ENCODE measurements around the gene BRIP1. TPM values are rescaled to one million over a fixed set of nuclear protein-coding genes. Genes with fewer than 3 reads are reported as not detected.

Gene BRIP1
- total RNA-seq, 1 experiment from 2014 or later = 9.4 TPM

- H3K27ac ChIP-seq (ENCODE audit: low read length) = no peak overlapping the region
- intact Hi-C loops (cut with micrococcal nuclease; ENCODE audit: unreplicated experiment) (no loop called here), in situ Hi-C loops (cut with HindIII; ENCODE audit: low pct_unique_long_range_greater_than_20kb, low sequenced_read_pairs) (no loop called here)
- ATAC-seq (no peak), DNase-seq (ENCODE audit: low read depth, low spot score) (no peak)
- no peaks in the 10 kb centered on the region for H3K27me3 ChIP-seq (ENCODE audit: control insufficient read depth, insufficient read depth, low read length)
- BruUV-seq (replicated peaks) = no TSS peak
- no peaks in the 10 kb centered on the region for H3K36me3 ChIP-seq (ENCODE audit: control insufficient read depth, insufficient read depth, low read length)
- ChIA-PET POLR2A (no interaction called here), CTCF (no interaction called here)
- TF ChIP-seq, protein P1, sequence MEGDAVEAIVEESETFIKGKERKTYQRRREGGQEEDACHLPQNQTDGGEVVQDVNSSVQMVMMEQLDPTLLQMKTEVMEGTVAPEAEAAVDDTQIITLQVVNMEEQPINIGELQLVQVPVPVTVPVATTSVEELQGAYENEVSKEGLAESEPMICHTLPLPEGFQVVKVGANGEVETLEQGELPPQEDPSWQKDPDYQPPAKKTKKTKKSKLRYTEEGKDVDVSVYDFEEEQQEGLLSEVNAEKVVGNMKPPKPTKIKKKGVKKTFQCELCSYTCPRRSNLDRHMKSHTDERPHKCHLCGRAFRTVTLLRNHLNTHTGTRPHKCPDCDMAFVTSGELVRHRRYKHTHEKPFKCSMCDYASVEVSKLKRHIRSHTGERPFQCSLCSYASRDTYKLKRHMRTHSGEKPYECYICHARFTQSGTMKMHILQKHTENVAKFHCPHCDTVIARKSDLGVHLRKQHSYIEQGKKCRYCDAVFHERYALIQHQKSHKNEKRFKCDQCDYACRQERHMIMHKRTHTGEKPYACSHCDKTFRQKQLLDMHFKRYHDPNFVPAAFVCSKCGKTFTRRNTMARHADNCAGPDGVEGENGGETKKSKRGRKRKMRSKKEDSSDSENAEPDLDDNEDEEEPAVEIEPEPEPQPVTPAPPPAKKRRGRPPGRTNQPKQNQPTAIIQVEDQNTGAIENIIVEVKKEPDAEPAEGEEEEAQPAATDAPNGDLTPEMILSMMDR (IDR thresholded peaks at IDR 0.05) = no peak
- TF ChIP-seq TCF7L2 (IDR thresholded peaks at IDR 0.05; ENCODE audit: low read depth, low read length) (no peak), POLR2AphosphoS5 (IDR thresholded peaks at IDR 0.05; ENCODE audit: low read depth, low read length) (no peak), SIN3A (IDR thresholded peaks at IDR 0.05; ENCODE audit: borderline replicate concordance, insufficient read depth, low read depth, low read length) (no peak)
- TF ChIP-seq, protein P2, sequence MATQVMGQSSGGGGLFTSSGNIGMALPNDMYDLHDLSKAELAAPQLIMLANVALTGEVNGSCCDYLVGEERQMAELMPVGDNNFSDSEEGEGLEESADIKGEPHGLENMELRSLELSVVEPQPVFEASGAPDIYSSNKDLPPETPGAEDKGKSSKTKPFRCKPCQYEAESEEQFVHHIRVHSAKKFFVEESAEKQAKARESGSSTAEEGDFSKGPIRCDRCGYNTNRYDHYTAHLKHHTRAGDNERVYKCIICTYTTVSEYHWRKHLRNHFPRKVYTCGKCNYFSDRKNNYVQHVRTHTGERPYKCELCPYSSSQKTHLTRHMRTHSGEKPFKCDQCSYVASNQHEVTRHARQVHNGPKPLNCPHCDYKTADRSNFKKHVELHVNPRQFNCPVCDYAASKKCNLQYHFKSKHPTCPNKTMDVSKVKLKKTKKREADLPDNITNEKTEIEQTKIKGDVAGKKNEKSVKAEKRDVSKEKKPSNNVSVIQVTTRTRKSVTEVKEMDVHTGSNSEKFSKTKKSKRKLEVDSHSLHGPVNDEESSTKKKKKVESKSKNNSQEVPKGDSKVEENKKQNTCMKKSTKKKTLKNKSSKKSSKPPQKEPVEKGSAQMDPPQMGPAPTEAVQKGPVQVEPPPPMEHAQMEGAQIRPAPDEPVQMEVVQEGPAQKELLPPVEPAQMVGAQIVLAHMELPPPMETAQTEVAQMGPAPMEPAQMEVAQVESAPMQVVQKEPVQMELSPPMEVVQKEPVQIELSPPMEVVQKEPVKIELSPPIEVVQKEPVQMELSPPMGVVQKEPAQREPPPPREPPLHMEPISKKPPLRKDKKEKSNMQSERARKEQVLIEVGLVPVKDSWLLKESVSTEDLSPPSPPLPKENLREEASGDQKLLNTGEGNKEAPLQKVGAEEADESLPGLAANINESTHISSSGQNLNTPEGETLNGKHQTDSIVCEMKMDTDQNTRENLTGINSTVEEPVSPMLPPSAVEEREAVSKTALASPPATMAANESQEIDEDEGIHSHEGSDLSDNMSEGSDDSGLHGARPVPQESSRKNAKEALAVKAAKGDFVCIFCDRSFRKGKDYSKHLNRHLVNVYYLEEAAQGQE (IDR thresholded peaks at IDR 0.05; ENCODE audit: insufficient read depth in 1 of 2, low read depth in 2 of 2, low read length in 1 of 2) = no peak
- no peak overlapping the region for H3K4me3 ChIP-seq (ENCODE audit: low read depth in 2 of 2, low read length in 2 of 2)
- peaks cover 13% of the 10 kb centered on the region; the same call in 1 of the 2 replicates for H3K9me3 ChIP-seq (ENCODE audit: control insufficient read depth, insufficient read depth, low read depth, low read length)
- no peaks in the 10 kb centered on the region for H3K4me1 ChIP-seq (ENCODE audit: control insufficient read depth, insufficient read depth, low read length)
Observed at GRCh38 chr17:61750656-61751055, 112.7 kb downstream of the BRIP1 start.

DNA sequence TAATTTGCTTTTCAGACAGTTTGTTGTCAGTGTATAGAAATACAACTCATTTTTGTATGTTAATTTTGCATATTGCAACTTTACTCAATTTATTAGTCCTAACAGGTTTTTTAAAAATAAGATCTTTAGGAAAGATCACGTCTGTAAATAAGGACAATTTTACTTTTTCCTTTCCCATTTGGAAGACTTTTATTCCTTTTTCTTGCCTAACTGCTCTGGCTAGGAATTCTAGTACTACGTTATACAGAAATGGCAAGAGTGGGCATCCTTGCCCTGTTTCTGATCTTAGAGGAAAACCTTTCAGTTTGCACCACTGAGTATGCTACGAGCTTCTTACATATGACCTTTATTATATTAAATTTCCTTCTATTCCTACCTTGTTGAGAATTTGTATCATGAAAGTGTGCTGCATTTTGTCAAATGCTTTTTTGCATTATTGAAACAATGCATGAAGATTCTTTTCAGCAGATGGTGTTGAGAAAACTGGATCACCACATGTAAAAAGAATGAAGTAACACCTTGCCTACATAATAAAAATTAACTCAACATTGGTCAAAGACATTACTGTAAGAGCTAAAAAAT, 113.4 kb downstream of the BRIP1 start:
- Histone ChIP-seq H3K9me3 (ENCODE audit: control insufficient read depth, insufficient read depth, low read depth, low read length) (peaks cover 13% of the 10 kb centered on the region; the same call in 1 of the 2 replicates), H3K4me1 (ENCODE audit: control insufficient read depth, insufficient read depth, low read length) (no peaks in the 10 kb centered on the region), H3K27ac (ENCODE audit: low read length) (no peak overlapping the region), H3K4me3 (ENCODE audit: low read depth in 2 of 2, low read length in 2 of 2) (no peak overlapping the region), H3K36me3 (ENCODE audit: control insufficient read depth, insufficient read depth, low read length) (no peaks in the 10 kb centered on the region), H3K27me3 (ENCODE audit: control insufficient read depth, insufficient read depth, low read length) (no peaks in the 10 kb centered on the region)
- ATAC-seq = no peak
- BruUV-seq (replicated peaks) = no TSS peak
- CTCF ChIA-PET = no interaction called here
- no peak for DNase-seq (ENCODE audit: low read depth, low spot score)
- TF ChIP-seq, protein P1 (IDR thresholded peaks at IDR 0.05) = no peak
- TF ChIP-seq POLR2AphosphoS5 (IDR thresholded peaks at IDR 0.05; ENCODE audit: low read depth, low read length) = no peak
- TF ChIP-seq TCF7L2 (IDR thresholded peaks at IDR 0.05; ENCODE audit: low read depth, low read length) = no peak
- TF ChIP-seq SIN3A (IDR thresholded peaks at IDR 0.05; ENCODE audit: borderline replicate concordance, insufficient read depth, low read depth, low read length) = no peak
- TF ChIP-seq, protein P2 (IDR thresholded peaks at IDR 0.05; ENCODE audit: insufficient read depth in 1 of 2, low read depth in 2 of 2, low read length in 1 of 2) = no peak
- POLR2A ChIA-PET = no interaction called here
- intact Hi-C loops (cut with micrococcal nuclease; ENCODE audit: unreplicated experiment) (no loop called here), in situ Hi-C loops (cut with HindIII; ENCODE audit: low pct_unique_long_range_greater_than_20kb, low sequenced_read_pairs) (no loop called here)
